KBM-7 (cell line): Measurements from ENCODE around the gene MYBPHL.

Experiments used
- DNase-seq: peaks from one replicate; pipeline ENCODE4 v3.0.0-alpha.2; 2015
- in situ Hi-C: fragments of 300-500 bp; cut with MboI; formaldehyde crosslinking; loops from 2 replicates; pipeline ENCODE4 v1.14.3; 2020; ENCODE audit warnings: low sequenced_read_pairs, low pct_unique_long_range_greater_than_20kb, mixed read lengths

The MYBPHL gene

DNA sequence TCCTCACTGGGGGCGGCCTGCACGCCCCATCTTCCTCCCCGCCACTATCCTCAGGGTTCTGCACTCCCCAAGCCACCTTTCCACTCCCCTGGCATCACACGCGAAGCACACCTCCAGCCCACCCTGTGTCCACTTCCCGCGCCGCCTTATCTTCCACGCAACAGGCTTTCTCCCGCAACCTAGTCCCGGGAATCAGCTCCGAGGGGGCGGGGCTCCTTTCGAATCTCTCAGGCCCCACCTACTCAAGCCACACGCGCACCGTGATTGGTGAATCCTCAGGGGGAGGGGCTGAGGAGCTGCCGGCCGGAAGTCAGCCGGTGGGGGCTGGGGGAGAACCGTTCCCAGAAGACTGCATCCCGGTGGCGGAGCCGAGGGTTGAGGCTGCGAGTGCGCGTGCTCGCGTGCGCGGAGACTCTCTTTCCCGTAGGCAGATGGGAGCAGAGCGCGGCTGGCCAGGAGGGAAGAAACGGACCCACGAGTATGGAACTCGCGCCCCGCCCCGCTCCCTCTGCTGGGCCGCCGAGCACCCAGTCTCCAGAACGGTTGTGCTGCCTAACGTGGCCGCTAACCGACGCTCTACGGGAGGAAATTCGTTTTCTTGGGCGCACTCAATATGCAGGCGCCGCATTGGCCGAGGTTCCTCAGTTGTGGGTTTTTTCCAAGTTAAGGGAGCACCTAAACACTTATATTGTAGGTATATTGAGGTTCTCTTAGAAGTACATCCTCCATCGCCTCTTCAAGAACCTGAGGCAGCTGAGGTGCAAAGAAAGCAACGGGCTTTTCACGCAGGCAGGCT is 23.7 kb downstream of the MYBPHL start, which contains the start of gene PSRC1:
TSS of gene PSRC1 (minus strand) at position 194 of the 796 bp plus-strand sequence.
- in situ Hi-C loops = no loop called here
- peak; percentile 94 for DNase-seq

DNA sequence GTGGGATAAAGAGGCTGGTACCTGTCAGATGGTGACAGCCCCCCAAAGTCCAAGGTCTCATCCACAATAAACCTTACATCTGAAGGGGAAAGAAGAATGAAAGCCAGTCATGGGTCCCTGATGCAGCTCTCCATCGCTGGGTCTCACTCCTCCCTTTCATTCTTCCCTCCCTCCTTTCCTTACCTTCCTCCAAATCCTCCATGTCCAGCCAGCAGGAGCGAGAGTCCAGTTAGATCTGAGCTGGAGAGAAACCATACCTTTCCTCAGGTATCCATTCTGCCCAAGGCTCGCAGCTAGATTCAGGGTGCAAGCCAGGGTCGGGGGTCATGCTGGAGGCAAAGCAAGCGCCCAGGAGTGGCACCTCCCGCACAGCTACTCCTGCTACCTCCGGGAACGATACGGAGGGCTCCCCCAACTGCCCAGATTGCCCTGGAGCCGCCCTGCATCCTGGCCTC is 24.3 kb downstream of the MYBPHL start:
- in situ Hi-C loops = no loop called here
- no peak for DNase-seq

DNA sequence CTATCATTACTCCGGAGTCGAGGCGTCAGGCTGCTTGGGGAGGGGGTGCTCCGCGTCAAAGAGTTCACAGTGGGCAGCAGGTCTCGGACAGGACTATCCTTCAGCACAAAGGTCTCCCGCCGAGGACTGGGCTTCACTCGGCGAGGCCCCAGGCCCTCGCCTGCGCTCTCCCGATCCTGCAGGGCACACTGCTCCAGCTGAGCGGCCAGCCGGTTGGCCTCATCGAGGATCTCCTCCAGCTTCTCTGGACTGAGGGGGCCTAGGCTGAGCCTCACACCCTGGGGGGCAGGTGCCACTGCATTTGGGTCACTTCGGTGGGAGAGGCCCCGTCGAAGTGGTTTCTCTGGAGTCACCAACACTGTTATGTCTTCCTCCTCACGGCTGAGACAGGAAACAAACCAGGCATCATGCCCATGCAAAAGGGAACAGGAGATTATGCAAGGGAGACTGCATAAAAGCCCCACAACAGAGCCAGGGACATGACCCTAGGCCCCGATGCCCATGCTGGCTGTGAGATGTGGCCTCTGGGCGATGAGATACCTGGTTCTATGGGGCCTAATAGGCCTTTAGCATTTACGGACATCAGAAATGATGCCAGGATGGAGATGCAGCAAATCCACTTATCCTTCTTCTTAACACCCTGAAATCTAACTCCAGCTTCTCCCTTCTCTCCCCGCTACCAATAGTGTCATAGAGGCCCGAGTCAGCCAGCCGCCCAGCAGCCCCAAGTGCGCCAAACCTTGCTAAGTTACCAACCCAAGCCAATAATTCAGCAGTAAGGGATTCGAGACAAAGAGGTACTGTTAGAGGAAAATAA is 24.9 kb downstream of the MYBPHL start:
- DNase-seq = peak; percentile 31
- in situ Hi-C loops = no loop called here

DNA sequence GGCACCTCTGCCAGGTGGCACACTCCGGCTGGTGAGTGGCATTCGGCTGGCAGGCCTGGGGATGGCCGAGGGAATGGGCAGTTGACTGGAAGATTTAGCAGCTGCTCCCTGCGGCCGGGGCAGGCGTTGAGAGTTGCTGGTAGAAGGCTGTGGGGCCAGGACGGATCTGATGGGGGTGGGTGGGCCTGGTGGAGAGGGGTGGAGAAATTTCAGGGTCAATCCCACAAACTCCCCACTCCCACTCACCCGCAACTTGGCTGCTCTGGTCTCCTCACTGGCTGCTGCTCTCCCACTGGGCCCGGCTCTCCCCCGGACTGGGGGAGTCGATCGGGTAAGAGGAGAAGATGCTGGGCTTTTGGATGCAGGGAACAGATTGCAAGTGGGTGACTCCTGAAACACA is 25.9 kb downstream of the MYBPHL start:
- DNase-seq = no peak
- in situ Hi-C loops = no loop called here

DNA sequence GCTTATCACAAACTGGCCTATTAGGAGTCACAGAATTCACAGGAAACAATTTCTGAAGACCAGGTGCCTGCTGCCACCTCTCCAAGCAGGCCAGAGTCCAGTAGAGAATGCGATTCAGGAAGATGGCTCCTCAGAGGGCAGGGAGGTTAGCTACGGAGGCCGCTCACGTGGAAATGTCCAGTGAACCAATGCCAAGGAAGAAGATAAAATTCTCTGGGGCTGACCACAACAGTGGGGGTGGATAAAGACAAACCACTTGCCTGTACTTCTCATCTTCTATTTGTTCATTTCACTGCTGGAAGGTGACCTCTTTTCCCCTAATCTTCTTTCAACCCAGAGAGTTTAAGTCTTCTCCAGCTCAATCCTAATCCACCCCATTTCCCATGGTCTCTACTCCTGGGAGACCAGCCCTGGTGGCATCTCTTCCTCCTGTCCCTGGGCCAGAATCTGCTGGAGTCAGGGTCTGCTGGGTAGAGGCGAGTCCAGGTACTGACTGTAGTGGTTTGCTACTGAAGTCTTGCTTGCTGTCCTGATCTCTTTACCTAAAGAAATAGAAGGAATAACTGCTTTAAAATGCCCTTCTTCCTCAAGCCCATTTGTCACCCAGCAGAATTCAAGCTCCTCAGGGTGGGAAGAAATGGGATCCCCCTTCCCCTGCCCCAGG is 27.1 kb downstream of the MYBPHL start:
- no peak for DNase-seq
- in situ Hi-C loops = no loop called here

DNA sequence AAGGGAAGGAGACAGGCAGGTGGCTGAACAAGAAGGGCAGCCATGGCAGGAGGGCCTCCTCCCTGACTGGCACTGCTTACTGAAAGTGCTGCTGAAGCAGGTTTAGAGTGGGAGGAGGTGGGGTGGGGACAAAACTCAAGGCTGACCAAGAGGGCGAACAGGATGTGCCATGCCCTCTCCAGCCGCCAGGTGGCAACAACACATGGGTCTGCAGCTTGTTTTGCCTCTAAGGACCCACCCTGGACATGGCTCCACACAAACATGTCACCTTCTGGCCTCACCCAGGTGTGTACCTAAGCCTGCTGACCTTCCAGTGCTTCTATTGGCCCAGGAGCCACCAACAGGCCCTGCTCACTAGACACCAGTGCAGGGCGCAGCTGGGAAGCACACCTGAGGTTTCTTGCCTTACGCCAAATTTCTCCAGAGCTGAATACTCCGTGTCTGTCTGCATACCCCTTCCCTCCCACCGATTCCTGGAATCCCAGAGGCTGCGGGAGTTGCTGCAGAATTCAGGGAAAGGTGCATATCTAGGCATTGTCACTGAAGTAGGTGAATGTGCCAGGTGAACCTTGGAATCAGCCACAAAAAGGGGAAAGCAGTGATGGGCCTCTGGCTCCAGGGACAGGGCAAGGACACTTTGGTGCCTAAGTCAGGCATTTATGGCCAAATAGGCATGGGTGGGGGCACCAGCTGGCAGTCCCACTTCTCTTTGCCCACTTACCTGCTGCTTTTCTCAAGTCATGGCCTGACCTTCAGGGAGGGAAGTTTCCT is 29.2 kb downstream of the MYBPHL start:
- DNase-seq = peak; percentile 86
- in situ Hi-C loops = no loop called here

DNA sequence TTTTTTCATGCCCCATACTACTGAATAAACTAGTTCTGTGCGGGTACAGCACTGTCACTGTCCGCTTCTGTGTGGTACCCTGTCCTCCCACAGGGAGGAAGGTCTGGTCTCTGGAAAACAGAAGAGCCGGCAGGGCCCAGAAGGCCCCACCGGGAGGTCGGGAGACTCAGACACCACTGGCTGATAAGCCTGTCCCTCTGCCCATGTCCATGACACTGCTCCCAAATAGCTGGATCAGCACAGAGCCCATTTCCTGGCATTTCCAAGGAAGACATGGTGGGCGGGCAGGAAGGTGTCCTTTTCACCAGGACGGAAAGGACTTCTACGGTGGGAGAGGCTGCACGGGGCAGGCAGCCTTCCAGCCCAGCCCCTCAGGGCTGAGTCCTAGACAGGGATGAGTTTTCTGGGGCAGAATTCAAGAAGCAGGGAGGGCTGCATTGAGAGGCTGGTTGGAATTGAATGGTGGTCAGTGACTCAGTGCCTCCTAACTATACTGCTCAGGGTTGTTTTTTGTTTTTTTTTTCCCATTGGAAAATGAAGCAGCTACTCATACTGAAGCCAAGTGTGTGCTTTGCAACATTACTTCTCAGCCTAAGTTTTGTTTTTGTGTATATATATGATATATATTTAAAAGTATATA is 31.0 kb downstream of the MYBPHL start:
- in situ Hi-C loops = no loop called here
- no peak for DNase-seq

DNA sequence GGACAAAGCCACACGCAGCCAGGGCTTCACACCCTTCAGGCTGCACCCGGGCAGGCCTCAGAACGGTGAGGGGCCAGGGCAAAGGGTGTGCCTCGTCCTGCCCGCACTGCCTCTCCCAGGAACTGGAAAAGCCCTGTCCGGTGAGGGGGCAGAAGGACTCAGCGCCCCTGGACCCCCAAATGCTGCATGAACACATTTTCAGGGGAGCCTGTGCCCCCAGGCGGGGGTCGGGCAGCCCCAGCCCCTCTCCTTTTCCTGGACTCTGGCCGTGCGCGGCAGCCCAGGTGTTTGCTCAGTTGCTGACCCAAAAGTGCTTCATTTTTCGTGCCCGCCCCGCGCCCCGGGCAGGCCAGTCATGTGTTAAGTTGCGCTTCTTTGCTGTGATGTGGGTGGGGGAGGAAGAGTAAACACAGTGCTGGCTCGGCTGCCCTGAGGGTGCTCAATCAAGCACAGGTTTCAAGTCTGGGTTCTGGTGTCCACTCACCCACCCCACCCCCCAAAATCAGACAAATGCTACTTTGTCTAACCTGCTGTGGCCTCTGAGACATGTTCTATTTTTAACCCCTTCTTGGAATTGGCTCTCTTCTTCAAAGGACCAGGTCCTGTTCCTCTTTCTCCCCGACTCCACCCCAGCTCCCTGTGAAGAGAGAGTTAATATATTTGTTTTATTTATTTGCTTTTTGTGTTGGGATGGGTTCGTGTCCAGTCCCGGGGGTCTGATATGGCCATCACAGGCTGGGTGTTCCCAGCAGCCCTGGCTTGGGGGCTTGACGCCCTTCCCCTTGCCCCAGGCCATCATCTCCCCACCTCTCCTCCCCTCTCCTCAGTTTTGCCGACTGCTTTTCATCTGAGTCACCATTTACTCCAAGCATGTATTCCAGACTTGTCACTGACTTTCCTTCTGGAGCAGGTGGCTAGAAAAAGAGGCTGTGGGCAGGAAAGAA is 32.0 kb downstream of the MYBPHL start:
- in situ Hi-C loops = no loop called here
- peak; percentile 82 for DNase-seq

DNA sequence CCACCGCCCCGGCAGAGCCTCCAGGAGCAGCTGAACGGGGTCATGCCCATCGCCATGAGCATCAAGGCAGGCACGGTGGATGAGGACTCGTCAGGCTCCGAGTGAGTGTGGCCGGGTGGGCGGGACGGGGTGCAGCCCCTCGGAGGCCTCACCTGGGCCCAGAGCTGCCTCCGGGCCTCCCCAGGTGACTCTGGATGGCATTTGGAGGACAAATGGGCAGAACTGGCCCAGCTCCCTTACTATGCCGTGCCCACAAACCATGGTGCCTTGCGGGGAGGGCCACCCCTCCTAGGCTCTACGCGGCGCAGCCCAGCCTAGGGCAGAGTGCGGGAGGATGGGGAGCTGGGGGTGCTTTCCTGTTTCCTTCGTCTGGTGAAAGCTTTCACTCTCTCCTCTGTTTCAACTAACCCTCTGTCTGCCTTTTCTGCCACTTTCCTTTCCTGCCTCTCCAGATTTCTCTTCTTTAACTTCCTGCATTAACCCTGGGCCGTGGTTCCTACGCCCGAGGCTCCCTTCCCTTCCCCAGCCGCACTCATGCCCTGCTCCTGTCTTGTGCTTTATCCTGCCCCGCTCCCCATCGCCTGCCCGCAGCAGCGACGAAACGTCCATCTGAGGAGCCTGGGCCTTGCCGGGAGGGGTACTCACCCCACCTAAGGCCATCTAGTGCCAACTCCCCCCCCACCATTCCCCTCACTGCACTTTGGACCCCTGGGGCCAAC is 33.1 kb downstream of the MYBPHL start:
- in situ Hi-C loops = no loop called here
- no peak for DNase-seq

DNA sequence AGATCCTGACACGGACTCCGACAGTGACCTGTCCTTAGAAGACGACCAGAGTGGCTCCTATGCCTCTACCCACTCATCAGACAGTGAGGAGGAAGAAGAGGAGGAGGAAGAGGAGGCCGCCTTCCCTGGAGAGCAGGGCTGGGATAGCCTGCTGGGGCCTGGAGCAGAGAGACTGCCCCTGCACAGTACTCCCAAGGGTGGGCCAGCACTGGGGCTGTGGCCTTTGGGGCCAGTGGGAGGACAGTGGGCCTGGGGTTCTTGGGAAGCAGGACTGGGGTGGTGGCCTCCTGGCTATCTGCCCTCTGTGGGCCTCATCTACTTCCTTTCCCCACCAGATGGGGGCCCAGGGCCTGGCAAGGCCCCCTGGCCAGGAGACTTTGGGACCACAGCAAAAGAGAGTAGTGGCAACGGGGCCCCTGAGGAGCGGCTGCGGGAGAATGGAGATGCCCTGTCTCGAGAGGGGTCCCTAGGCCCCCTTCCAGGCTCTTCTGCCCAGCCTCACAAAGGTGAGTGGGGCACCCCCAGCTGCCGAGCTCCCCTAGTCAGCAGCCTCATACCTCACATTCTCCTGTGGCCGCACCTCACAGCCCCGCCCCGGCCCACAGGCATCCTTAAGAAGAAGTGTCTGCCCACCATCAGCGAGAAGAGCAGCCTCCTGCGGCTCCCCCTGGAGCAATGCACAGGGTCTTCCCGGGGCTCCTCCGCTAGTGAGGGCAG is 33.8 kb downstream of the MYBPHL start:
- in situ Hi-C loops = no loop called here
- DNase-seq = no peak

DNA sequence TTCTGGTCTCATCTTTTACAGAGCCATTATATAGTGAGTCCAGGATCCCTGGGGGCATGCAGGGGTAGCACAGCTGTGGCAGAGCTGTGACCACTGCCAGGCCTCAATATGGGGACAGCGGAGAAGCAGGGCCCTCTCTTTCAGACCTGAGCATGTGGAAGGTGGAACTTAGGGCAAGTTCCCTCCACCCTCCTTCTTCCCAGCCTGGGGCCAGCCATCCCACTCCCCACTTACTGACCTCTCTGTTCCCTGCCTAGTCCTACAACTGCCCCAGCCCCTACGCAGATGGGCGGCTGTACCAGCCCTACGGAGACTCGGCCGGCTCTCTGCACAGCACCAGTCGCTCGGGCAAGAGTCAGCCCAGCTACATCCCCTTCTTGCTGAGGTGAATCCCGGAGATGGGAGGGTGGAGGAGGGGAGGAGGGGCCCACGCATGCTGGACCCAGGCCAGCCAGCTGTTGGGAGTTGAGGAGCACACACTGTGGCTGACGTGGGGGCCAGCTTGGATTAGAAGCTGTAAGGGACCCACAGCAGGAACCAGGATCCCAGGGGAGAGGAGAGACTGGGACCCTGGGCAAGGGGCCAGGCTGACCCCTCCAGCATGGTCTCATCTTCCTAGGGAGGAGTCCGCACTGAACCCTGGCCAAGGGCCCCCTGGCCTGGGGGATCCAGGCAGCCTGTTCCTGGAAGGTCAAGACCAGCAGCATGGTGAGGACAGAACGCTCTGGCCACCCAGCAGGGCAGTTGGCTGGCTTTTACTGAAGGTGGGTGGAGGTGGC is 34.6 kb downstream of the MYBPHL start:
- no peak for DNase-seq
- in situ Hi-C loops = no loop called here

DNA sequence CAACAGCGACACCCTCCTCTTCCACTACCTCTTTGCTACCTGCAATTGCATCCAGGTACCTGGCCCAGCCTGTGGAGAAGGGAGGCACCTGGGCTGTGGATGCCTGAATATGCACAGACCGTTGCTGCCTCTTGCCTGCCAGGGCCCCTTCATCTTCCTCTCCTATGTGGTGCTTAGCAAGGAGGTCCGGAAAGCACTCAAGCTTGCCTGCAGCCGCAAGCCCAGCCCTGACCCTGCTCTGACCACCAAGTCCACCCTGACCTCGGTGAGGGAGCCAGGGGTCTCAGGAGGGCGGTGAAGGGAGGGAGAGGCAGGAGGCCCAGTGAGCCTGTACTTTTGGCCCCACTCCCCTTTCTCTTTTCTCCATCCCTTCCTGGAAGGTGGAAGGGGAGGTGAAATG is 35.4 kb downstream of the MYBPHL start:
- DNase-seq = no peak
- in situ Hi-C loops = no loop called here

DNA sequence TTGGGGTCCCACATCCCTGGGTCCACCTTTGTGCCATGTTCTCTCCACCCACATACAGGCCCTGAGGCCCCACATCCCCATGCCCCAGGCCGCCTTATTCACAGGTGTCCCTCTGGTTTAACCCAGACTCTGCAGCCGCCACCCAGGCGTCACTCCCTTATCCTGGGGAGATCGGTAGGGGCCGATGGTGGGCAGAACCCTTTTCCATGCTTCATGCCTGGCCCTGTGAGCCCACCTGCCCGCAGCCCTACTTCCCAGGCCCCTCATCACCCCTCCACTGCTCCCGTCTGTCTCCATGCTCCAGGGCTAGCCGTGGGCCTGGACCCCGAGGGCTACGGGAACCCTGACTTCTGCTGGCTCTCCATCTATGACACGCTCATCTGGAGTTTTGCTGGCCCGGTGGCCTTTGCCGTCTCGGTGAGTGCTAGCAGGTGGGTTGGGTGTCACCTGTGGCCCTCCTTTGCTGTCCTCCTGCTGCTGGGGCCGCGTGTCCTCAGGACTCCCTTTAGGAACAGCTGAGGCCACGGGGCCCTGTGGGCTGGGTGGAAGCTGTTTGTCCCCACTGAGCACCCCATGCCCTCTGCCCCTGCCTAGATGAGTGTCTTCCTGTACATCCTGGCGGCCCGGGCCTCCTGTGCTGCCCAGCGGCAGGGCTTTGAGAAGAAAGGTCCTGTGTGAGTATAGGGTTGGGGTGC is 36.0 kb downstream of the MYBPHL start:
- in situ Hi-C loops = no loop called here
- no peak for DNase-seq

DNA sequence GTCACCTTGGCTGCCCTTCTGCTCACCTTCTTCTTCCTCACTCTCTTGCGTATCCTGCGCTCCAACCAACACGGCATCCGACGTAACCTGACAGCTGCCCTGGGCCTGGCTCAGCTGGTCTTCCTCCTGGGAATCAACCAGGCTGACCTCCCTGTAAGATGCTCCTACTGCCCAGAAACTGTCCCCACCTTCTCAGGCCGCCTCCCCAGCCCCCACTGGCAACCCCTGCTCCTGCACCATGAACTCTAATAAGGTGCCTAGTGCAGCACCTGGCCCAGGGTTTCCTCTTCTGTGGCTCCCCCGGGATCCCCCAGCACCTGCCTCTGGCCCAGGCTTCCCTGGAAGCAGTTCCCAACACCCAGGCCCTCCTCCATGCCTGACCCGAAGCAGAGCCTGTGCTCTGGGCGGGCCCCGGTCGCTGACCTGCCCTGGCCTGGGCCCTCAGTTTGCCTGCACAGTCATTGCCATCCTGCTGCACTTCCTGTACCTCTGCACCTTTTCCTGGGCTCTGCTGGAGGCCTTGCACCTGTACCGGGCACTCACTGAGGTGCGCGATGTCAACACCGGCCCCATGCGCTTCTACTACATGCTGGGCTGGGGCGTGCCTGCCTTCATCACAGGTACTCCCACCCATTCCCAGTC is 36.7 kb downstream of the MYBPHL start:
- no peak for DNase-seq
- in situ Hi-C loops = loop anchor here (10.0 kb wide), 1 partner anchor 135 kb away; no protein-coding TSS in a partner anchor
